ENCODE measurements around the gene NRXN2.
"Not testable (repeated sequence)": the region's sequence is repeated elsewhere in the genome, so short reads cannot be mapped to it uniquely, and the experiment has no call there.

Gene NRXN2

GRCh38 chr11:64720167-64720566 lies 2.8 kb downstream of the NRXN2 start:
- no peak for DNase-seq

GRCh38 chr11:64719406-64719805 lies 3.6 kb downstream of the NRXN2 start:
- DNase-seq = no peak

- no peak for DNase-seq
Measured at GRCh38 chr11:64718780-64719124, 4.2 kb downstream of the NRXN2 start.

GRCh38 chr11:64718084-64718779 lies 4.8 kb downstream of the NRXN2 start:
- DNase-seq = no peak

GRCh38 chr11:64717268-64717578 lies 5.8 kb downstream of the NRXN2 start:
- DNase-seq = no peak

GRCh38 chr11:64716473-64717267 lies 6.3 kb downstream of the NRXN2 start:
- DNase-seq = no peak

- DNase-seq = no peak
Measured at GRCh38 chr11:64715756-64716472, 7.1 kb downstream of the NRXN2 start.

- DNase-seq = no peak
Measured at GRCh38 chr11:64715110-64715509, 7.9 kb downstream of the NRXN2 start.

GRCh38 chr11:64714666-64715065 lies 8.3 kb downstream of the NRXN2 start:
- no peak for DNase-seq

GRCh38 chr11:64713781-64714363 lies 9.1 kb downstream of the NRXN2 start:
- no peak for DNase-seq

GRCh38 chr11:64713016-64713707 lies 9.8 kb downstream of the NRXN2 start:
- peak in 1 of 2 experiments; percentile 17 for DNase-seq

- DNase-seq = no peak
Measured at GRCh38 chr11:64712430-64713015, 10.5 kb downstream of the NRXN2 start.

GRCh38 chr11:64711956-64712362 lies 11.0 kb downstream of the NRXN2 start:
- DNase-seq = no peak

GRCh38 chr11:64711138-64711955 lies 11.7 kb downstream of the NRXN2 start:
- DNase-seq = no peak

GRCh38 chr11:64710418-64711137 lies 12.4 kb downstream of the NRXN2 start:
- DNase-seq = no peak

- no peak for DNase-seq
Measured at GRCh38 chr11:64705501-64705900, 17.5 kb downstream of the NRXN2 start.

- DNase-seq = no peak
Measured at GRCh38 chr11:64703048-64703447, 19.9 kb downstream of the NRXN2 start.

GRCh38 chr11:64701956-64702355 lies 21.0 kb downstream of the NRXN2 start:
- DNase-seq = not testable (repeated sequence)

GRCh38 chr11:64698427-64698826 lies 24.6 kb downstream of the NRXN2 start:
- DNase-seq = no peak

- no peak for DNase-seq
Measured at GRCh38 chr11:64697663-64698375, 25.2 kb downstream of the NRXN2 start.
